HEK293 (cell line): ENCODE measurements around the gene HOXA11.

ENCODE experiments used
- CTCF ChIA-PET: fragments of 350-600 bp; formaldehyde crosslinking; extraction: SDS; loops from one replicate; lab custom pipeline; 2021; ENCODE audit warnings: antibody characterized with exemption; lab: Yijun Ruan, JAX
- POLR2A ChIA-PET: fragments of 300-600 bp; formaldehyde crosslinking; extraction: SDS; loops from one replicate; lab custom pipeline; 2020; ENCODE audit warnings: antibody characterized with exemption, inconsistent platforms; lab: Yijun Ruan, JAX
- H3K27ac ChIP-seq: fragments of 200-500 bp; sonication (Bioruptor generic); 2 replicates; pipeline ENCODE4 v1.5.1; 2014; ENCODE audit warnings: low read depth, low read length, control low read depth, inconsistent platforms; ENCODE audit errors: extremely low read depth
- H3K36me3 ChIP-seq, 2 experiments: fragments of 200-500 bp in 1 of 2; sonication (Bioruptor generic) in 1 of 2; 1 replicate in 1 of 2; 2 replicates in 1 of 2; pipeline ENCODE4 v1.5.1; 2014 to 2017; ENCODE audit warnings: inconsistent platforms in 2 of 2, low read length in 2 of 2; ENCODE audit not compliant: control insufficient read depth in 2 of 2, insufficient read depth in 1 of 2
- H3K4me1 ChIP-seq: fragments of 200-500 bp; sonication (Bioruptor generic); 2 replicates; pipeline ENCODE4 v1.5.1; 2014; ENCODE audit warnings: mild to moderate bottlenecking, low read length, inconsistent platforms; ENCODE audit not compliant: control insufficient read depth, insufficient read depth
- H3K4me3 ChIP-seq: 2 replicates; pipeline ENCODE4 v1.5.1; 2011; ENCODE audit warnings: low read depth, mild to moderate bottlenecking, control low read depth, low read length, moderate library complexity
- H3K9me3 ChIP-seq: fragments of 200-500 bp; sonication (Bioruptor generic); 2 replicates; pipeline ENCODE4 v1.5.1; 2014; ENCODE audit warnings: low read depth, low read length, inconsistent platforms; ENCODE audit not compliant: control insufficient read depth, insufficient read depth
- OVOL3 ChIP-seq: fragments of 450-650 bp; formaldehyde crosslinking; IDR thresholded peaks from 2 replicates; pipeline ENCODE4 v1.5.1; 2016; ENCODE audit warnings: missing biosample characterization, missing genetic modification characterization
- PRDM1 ChIP-seq: fragments of 450-650 bp; formaldehyde crosslinking; IDR thresholded peaks from 2 replicates; pipeline ENCODE4; 2016; ENCODE audit warnings: missing biosample characterization, missing genetic modification characterization
- SCRT1 ChIP-seq: fragments of 450-650 bp; formaldehyde crosslinking; IDR thresholded peaks from 2 replicates; pipeline ENCODE4 v1.5.1; 2016; ENCODE audit warnings: missing biosample characterization, missing genetic modification characterization, borderline replicate concordance
- SP7 ChIP-seq: fragments of 450-650 bp; formaldehyde crosslinking; IDR thresholded peaks from 2 replicates; pipeline ENCODE4 v1.5.1; 2016; ENCODE audit warnings: missing biosample characterization, missing genetic modification characterization
- TSHZ1 ChIP-seq: fragments of 450-650 bp; formaldehyde crosslinking; IDR thresholded peaks from 2 replicates; pipeline ENCODE4 v1.5.1; 2016; ENCODE audit warnings: missing biosample characterization, missing genetic modification characterization, borderline replicate concordance
- YY1 ChIP-seq: fragments of 450-650 bp; formaldehyde crosslinking; IDR thresholded peaks from 2 replicates; pipeline ENCODE4 v1.5.1; 2018; ENCODE audit warnings: missing biosample characterization, missing genetic modification characterization
- ZBTB26 ChIP-seq: fragments of 450-650 bp; formaldehyde crosslinking; optimal IDR thresholded peaks from 2 replicates; pipeline ENCODE3; 2016; ENCODE audit warnings: missing biosample characterization, mild to moderate bottlenecking, missing genetic modification characterization
- ZNF114 ChIP-seq: fragments of 450-650 bp; formaldehyde crosslinking; IDR thresholded peaks from 2 replicates; pipeline ENCODE4 v1.5.0; 2017; ENCODE audit warnings: missing biosample characterization, missing genetic modification characterization
- ZNF202 ChIP-seq: fragments of 450-650 bp; formaldehyde crosslinking; IDR thresholded peaks from 2 replicates; pipeline ENCODE4 v1.5.1; 2016; ENCODE audit warnings: missing biosample characterization, missing genetic modification characterization, borderline replicate concordance
- ZNF223 ChIP-seq: fragments of 450-650 bp; formaldehyde crosslinking; IDR thresholded peaks from 2 replicates; pipeline ENCODE4 v1.5.1; 2016; ENCODE audit warnings: missing biosample characterization, missing genetic modification characterization
- ZNF24 ChIP-seq: fragments of 450-650 bp; formaldehyde crosslinking; IDR thresholded peaks from 2 replicates; pipeline ENCODE4 v1.5.1; 2016; ENCODE audit warnings: missing biosample characterization, missing genetic modification characterization
- ZNF324 ChIP-seq: fragments of 450-650 bp; formaldehyde crosslinking; IDR thresholded peaks from 2 replicates; pipeline ENCODE4 v1.5.1; 2016; ENCODE audit warnings: missing biosample characterization, missing genetic modification characterization
- ZNF335 ChIP-seq: fragments of 450-650 bp; formaldehyde crosslinking; conservative IDR thresholded peaks from 2 replicates; pipeline ENCODE4 v1.5.1; 2016; ENCODE audit warnings: missing biosample characterization, missing genetic modification characterization
- ZNF341 ChIP-seq: fragments of 450-650 bp; formaldehyde crosslinking; IDR thresholded peaks from 2 replicates; pipeline ENCODE4; 2016; ENCODE audit warnings: low read depth, missing biosample characterization, missing genetic modification characterization
- ZNF362 ChIP-seq: fragments of 450-650 bp; formaldehyde crosslinking; IDR thresholded peaks from 2 replicates; pipeline ENCODE4 v1.5.1; 2016; ENCODE audit warnings: missing biosample characterization, missing genetic modification characterization
- ZNF394 ChIP-seq: fragments of 450-650 bp; formaldehyde crosslinking; IDR thresholded peaks from 2 replicates; pipeline ENCODE4 v1.5.1; 2016; ENCODE audit warnings: missing biosample characterization, missing genetic modification characterization, mild to moderate bottlenecking, moderate library complexity, borderline replicate concordance
- ZNF596 ChIP-seq: fragments of 450-650 bp; IDR thresholded peaks from 2 replicates; pipeline ENCODE4 v1.5.0; 2018; ENCODE audit warnings: missing biosample characterization, mild to moderate bottlenecking, missing genetic modification characterization, moderate library complexity
- ZNF776 ChIP-seq: fragments of 450-650 bp; formaldehyde crosslinking; IDR thresholded peaks from 2 replicates; pipeline ENCODE4 v1.5.0; 2017; ENCODE audit warnings: missing biosample characterization, missing genetic modification characterization, borderline replicate concordance
- ZNF843 ChIP-seq: fragments of 450-650 bp; formaldehyde crosslinking; IDR thresholded peaks from 2 replicates; pipeline ENCODE4 v1.5.1; 2016; ENCODE audit warnings: missing biosample characterization, missing genetic modification characterization
- TF ChIP-seq, protein P1 (sequence below): fragments of 450-650 bp; formaldehyde crosslinking; conservative IDR thresholded peaks from 2 replicates; pipeline ENCODE4 v1.5.1; 2016; ENCODE audit warnings: low read depth, missing biosample characterization, missing genetic modification characterization

HOXA11 gene

DNA sequence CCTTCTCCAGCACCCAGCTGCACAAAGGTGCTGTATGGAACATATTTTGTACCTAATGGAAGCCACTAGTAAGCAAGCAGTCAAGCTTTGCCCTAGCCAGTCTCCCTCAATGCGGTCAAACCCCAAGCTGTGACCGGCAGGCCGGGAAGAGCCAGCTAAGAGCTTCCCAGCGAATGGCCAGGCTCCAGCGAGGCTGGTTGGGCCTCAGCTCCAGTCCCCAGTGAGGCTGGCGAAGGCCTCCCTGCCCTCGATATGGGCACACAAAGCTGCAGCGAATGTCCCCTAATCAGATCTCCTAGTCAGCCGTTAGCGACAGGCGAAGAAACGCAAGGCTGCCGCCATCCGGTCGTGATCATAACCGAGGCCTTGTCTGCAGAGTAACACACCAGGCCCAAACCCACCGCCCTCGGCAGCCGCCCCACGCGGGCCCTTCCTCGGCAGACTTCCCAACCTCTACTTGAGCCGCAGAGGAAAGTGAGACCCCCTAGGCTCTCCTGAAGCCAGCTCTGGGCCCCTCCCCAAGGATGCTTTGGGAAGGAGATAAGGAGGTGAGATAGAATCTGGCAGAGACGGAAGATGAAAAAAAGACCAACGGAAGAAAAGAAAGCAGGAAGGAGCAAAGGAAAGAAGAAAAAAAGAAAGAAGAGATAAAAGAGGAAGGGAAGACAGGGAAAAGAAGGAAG, 16.6 kb downstream of the HOXA11 start (continued):
- TF ChIP-seq, protein P1, sequence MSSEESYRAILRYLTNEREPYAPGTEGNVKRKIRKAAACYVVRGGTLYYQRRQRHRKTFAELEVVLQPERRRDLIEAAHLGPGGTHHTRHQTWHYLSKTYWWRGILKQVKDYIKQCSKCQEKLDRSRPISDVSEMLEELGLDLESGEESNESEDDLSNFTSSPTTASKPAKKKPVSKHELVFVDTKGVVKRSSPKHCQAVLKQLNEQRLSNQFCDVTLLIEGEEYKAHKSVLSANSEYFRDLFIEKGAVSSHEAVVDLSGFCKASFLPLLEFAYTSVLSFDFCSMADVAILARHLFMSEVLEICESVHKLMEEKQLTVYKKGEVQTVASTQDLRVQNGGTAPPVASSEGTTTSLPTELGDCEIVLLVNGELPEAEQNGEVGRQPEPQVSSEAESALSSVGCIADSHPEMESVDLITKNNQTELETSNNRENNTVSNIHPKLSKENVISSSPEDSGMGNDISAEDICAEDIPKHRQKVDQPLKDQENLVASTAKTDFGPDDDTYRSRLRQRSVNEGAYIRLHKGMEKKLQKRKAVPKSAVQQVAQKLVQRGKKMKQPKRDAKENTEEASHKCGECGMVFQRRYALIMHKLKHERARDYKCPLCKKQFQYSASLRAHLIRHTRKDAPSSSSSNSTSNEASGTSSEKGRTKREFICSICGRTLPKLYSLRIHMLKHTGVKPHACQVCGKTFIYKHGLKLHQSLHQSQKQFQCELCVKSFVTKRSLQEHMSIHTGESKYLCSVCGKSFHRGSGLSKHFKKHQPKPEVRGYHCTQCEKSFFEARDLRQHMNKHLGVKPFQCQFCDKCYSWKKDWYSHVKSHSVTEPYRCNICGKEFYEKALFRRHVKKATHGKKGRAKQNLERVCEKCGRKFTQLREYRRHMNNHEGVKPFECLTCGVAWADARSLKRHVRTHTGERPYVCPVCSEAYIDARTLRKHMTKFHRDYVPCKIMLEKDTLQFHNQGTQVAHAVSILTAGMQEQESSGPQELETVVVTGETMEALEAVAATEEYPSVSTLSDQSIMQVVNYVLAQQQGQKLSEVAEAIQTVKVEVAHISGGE (tag by site-specific recombination) = 0 out of 2 replicates have a peak, but pooled peaks have one; percentile 33
- TF ChIP-seq ZNF324 (tag by site-specific recombination) (no peak), ZNF24 (tag by site-specific recombination) (no peak), ZNF223 (tag by site-specific recombination) (no peak), PRDM1 (tag by site-specific recombination) (peak; percentile 86), ZNF341 (tag by site-specific recombination) (peak; percentile 55; the same call in 1 of the 2 replicates), ZNF335 (0 out of 2 replicates have a peak, but pooled peaks have one; percentile 32), ZNF362 (peak; percentile 88; the same call in 1 of the 2 replicates), ZNF843 (no peak), ZBTB26 (no peak)

DNA sequence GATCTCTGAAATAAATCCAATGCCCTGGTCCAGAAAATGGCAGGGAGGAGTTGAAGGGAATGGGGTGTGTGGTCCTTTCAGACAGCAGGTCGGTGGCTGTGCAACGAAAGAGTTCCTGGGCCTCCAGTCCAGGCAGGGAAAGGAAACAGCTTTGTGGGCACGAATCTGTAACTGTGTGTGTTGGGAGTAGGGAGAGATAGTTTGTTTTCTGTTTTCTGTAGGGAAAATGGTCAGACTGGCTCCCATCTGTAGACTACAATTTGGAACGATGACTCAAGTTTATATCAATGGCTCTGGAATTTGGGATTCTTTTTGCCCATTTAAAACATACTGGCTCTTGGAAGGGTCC, 17.1 kb downstream of the HOXA11 start:
- ChIA-PET POLR2A (interaction anchor here (1.4 to 11.2 kb wide), 8 partner anchors 11 to 1312 kb away, joined by 4 to 237 read pairs (median 18); partner anchors contain the start of genes CBX3, HOXA11, HOXA5 and HOXA7), CTCF (interaction anchor here (0.6 to 1.6 kb wide), 6 partner anchors 15 to 1312 kb away, joined by 3 to 5 read pairs (median 4); no protein-coding TSS in a partner anchor)
- H3K4me3 ChIP-seq = peak overlapping the region; percentile 76
- H3K4me1 ChIP-seq = peaks cover 7% of the 10 kb centered on the region; the same call in 1 of the 2 replicates
- no peaks in the 10 kb centered on the region for H3K9me3 ChIP-seq
- H3K36me3 ChIP-seq = peaks cover 20 to 46% of the 10 kb centered on the region in 2 experiments
- no peak for TF ChIP-seq SCRT1
- peak; percentile 81 for TF ChIP-seq PRDM1 (tag by site-specific recombination)
- peak overlapping the region; percentile 100 for H3K27ac ChIP-seq

- H3K9me3 ChIP-seq = no peaks in the 10 kb centered on the region
- H3K36me3 ChIP-seq = peaks cover 27 to 49% of the 10 kb centered on the region in 2 experiments
- ChIA-PET POLR2A (interaction anchor here (0.5 to 2.5 kb wide), 11 partner anchors 8 to 1305 kb away, joined by 3 to 21 read pairs (median 6); partner anchors contain the start of genes HOXA11 and HOXA5), CTCF (interaction anchor here (0.6 to 1.6 kb wide), 5 partner anchors 11 to 1311 kb away, joined by 3 to 5 read pairs (median 3); no protein-coding TSS in a partner anchor)
- peaks cover 7% of the 10 kb centered on the region; the same call in 1 of the 2 replicates for H3K4me1 ChIP-seq
- peak overlapping the region; percentile 76 for H3K4me3 ChIP-seq
- peak overlapping the region; percentile 100 for H3K27ac ChIP-seq
- TF ChIP-seq ZNF202 (no peak), ZNF596 (tag by site-specific recombination) (peak; percentile 52), ZNF394 (no peak), TSHZ1 (tag by site-specific recombination) (no peak), OVOL3 (no peak), ZNF776 (tag by site-specific recombination) (peak; percentile 98), SP7 (tag by site-specific recombination) (peak; percentile 11; the same call in 1 of the 2 replicates), ZNF114 (tag by site-specific recombination) (no peak), YY1 (tag by site-specific recombination) (no peak)
Observed at GRCh38 chr7:27166531-27167505, 18.2 kb downstream of the HOXA11 start.
